Hematopoietic multipotent progenitor cell treated with erythropoietin and hydrocortisone succinate and interleukin-3 and kit ligand, for 17 days (in vitro differentiated cells): Measurements from ENCODE around the gene ENTPD3.

Experiments used
- DNase-seq: peaks from one replicate; pipeline ENCODE4 v3.0.0-alpha.2; 2015; ENCODE audit warnings: low spot score

Gene ENTPD3

GRCh38 chr3:40387001-40387894, at the start of gene ENTPD3:
TSS of gene ENTPD3 (plus strand) at chr3:40387184. CDS start at chr3:40388058, 874 bp downstream.
- DNase-seq = no peak

GRCh38 chr3:40339871-40340270, 47.1 kb upstream of the ENTPD3 start:
- no peak for DNase-seq

- DNase-seq = no peak
Observed at GRCh38 chr3:40340541-40341170, 46.3 kb upstream of the ENTPD3 start.

- DNase-seq = no peak
Observed at GRCh38 chr3:40341671-40342070, 45.3 kb upstream of the ENTPD3 start.

GRCh38 chr3:40350529-40350928, 36.5 kb upstream of the ENTPD3 start:
- no peak for DNase-seq

- DNase-seq = no peak
Observed at GRCh38 chr3:40355410-40355809, 31.6 kb upstream of the ENTPD3 start.

GRCh38 chr3:40358454-40358853, 28.5 kb upstream of the ENTPD3 start:
- DNase-seq = no peak

- DNase-seq = no peak
Observed at GRCh38 chr3:40363674-40364073, 23.3 kb upstream of the ENTPD3 start.

GRCh38 chr3:40366203-40367162, 20.5 kb upstream of the ENTPD3 start:
- DNase-seq = no peak

- no peak for DNase-seq
Observed at GRCh38 chr3:40369716-40370115, 17.3 kb upstream of the ENTPD3 start.

GRCh38 chr3:40377822-40378221, 9.2 kb upstream of the ENTPD3 start:
- DNase-seq = no peak

- no peak for DNase-seq
Observed at GRCh38 chr3:40379674-40380306, 7.2 kb upstream of the ENTPD3 start.

GRCh38 chr3:40381904-40382616, 4.9 kb upstream of the ENTPD3 start:
- DNase-seq = no peak

GRCh38 chr3:40382617-40382979, 4.4 kb upstream of the ENTPD3 start:
- no peak for DNase-seq

GRCh38 chr3:40386213-40386612, 771 bp upstream of the ENTPD3 start:
- no peak for DNase-seq

- no peak for DNase-seq
Observed at GRCh38 chr3:40387895-40388254, 891 bp downstream of the ENTPD3 start.

GRCh38 chr3:40396406-40396805, 9.4 kb downstream of the ENTPD3 start:
- DNase-seq = no peak

GRCh38 chr3:40397129-40397528, 10.1 kb downstream of the ENTPD3 start:
- no peak for DNase-seq

GRCh38 chr3:40397912-40398311, 10.9 kb downstream of the ENTPD3 start:
- DNase-seq = no peak

GRCh38 chr3:40398346-40398745, 11.4 kb downstream of the ENTPD3 start:
- no peak for DNase-seq

- DNase-seq = no peak
Observed at GRCh38 chr3:40404591-40405198, 17.7 kb downstream of the ENTPD3 start.
